Pericardium fibroblast (primary cell): Measurements from ENCODE around the gene ATP6V0D1. TPM values are rescaled to one million over a fixed set of nuclear protein-coding genes. Genes with fewer than 3 reads are reported as not detected.

Experiments
- total RNA-seq: library from RNA; depleted of rRNA; stranded (reverse); fragments of >200 nt; gene quantifications from 2 replicates; pipeline ENCODE4 v1.2.3, GENCODE V29; 2015

Gene ATP6V0D1
- 70.6 and 134 TPM in 2 replicates for total RNA-seq

DNA sequence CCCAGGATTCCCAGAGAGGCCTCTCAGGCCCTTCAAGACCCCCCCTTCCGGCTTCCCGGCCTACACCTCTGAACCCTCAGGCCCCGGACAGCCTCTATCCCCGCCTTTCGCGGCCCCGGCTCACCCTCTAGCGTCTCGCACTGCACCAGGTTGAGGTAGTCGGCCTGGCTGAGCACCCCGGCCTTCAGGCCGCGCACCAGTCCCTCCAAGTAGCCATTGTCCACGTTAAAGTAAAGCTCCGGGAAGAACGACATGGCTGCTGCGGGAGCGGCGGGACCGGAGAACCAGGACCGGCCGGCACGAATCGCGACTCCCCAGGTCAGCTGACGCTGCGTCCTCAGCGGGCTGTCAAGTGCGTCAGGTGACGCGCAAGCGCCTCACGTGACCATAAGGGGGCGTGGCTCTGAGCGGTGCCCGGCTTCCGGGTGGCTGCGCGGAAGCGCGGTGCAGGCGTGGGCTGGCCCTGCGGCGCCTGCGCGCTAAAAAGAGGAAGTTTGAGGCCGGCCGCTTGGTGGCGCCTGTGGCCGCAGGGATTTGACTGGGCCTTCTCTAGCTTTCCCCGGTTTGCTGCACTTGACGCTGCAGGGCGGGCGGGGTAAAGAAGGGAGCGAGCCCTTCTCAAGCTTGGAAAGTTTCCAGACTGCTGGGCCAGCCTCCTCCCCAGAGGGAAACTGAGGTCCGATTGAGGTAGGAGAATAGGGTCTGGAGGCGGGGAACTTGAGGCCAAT is at the start of gene ATP6V0D1:
Gene ATP6V0D1, minus strand, starts transcription at position 325 of the 728 bp plus-strand sequence. Its CDS starts 71 bp downstream, at position 254.

GRCh38 chr16:67528222-67528869 is 47.4 kb upstream of the ATP6V0D1 start, which contains the start of gene RIPOR1:
TSS of gene RIPOR1 (plus strand) at chr16:67528829. CDS start at chr16:67538447, 9,618 bp downstream.

GRCh38 chr16:67483150-67483549 is 2.2 kb upstream of the ATP6V0D1 start, which contains the start of gene AGRP:
TSS of gene AGRP (minus strand) at chr16:67483547. CDS start at chr16:67483398, 149 bp downstream.

DNA sequence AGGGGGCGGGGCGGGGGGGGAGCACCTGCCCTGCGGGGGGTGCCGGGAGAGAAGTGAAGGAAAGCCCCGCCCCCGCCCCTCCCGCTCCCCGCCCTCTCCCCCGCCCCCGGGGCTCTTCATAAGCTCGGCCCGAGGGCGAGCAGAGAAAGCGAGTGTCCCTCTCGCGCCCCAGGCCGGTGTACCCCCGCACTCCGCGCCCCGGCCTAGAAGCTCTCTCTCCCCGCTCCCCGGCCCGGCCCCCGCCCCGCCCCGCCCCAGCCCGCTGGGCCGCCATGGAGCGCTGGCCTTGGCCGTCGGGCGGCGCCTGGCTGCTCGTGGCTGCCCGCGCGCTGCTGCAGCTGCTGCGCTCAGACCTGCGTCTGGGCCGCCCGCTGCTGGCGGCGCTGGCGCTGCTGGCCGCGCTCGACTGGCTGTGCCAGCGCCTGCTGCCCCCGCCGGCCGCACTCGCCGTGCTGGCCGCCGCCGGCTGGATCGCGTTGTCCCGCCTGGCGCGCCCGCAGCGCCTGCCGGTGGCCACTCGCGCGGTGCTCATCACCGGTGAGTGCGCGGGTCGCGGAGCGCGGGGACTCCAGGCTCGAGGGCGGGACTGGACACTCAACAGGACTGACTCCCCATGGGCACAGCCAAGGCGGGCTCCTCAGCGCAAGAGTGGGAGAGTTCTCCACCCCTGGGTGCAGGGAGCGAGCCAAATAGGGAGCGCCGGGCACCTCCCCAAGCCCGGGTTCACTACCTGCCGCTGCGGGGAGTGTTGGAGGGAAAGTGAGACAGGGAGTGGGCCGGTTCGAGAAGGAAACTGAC is 49.8 kb downstream of the ATP6V0D1 start, which contains the start of gene HSD11B2:
Gene HSD11B2, plus strand, starts transcription at position 145 of the 798 bp plus-strand sequence. Its CDS starts 128 bp downstream, at position 273.

GRCh38 chr16:67415872-67416793 is 64.8 kb downstream of the ATP6V0D1 start, which contains the start of gene ZDHHC1:
TSS of gene ZDHHC1 (minus strand) at chr16:67416477. CDS start at chr16:67407775, 8,702 bp downstream.

GRCh38 chr16:67393111-67393787 is 87.7 kb downstream of the ATP6V0D1 start, which contains the start of gene TPPP3:
TSS of gene TPPP3 (minus strand) at chr16:67393498. CDS start at chr16:67391111, 2,387 bp downstream.

Other genes starting within 250 kb of the ATP6V0D1 start
- 26.6 and 26.9 TPM in 2 replicates for gene FHOD1, start 233.7 kb downstream of the ATP6V0D1 start, total RNA-seq
- 0.58 and 0.60 TPM in 2 replicates for gene SLC9A5, start 232.2 kb downstream of the ATP6V0D1 start, total RNA-seq
- 6.6 and 8.6 TPM in 2 replicates for gene PLEKHG4, start 201.6 kb downstream of the ATP6V0D1 start, total RNA-seq
- gene KCTD19, start 154.4 kb downstream of the ATP6V0D1 start, total RNA-seq, result 0.12 TPM in 1 of 2 replicates, not detected in the other
- gene LRRC36, start 154.3 kb downstream of the ATP6V0D1 start, total RNA-seq, result not detected in 2 replicates
- gene TPPP3, start 87.7 kb downstream of the ATP6V0D1 start, total RNA-seq, result not detected in 2 replicates
- gene ZDHHC1, start 64.7 kb downstream of the ATP6V0D1 start, total RNA-seq, result 10.6 and 12.8 TPM in 2 replicates
- gene HSD11B2, start 50.0 kb downstream of the ATP6V0D1 start, total RNA-seq, result 0.34 TPM in 1 of 2 replicates, not detected in the other
- not detected in 2 replicates for gene AGRP, start 2.4 kb upstream of the ATP6V0D1 start, total RNA-seq
- gene RIPOR1, start 47.7 kb upstream of the ATP6V0D1 start, total RNA-seq, result 27.3 and 42.6 TPM in 2 replicates
- gene CTCF, start 81.4 kb upstream of the ATP6V0D1 start, total RNA-seq, result 13.1 and 17.8 TPM in 2 replicates
- gene CARMIL2, start 164.0 kb upstream of the ATP6V0D1 start, total RNA-seq, result 9.8 TPM in 1 of 2 replicates, not detected in the other
- gene ACD, start 179.1 kb upstream of the ATP6V0D1 start, total RNA-seq, result 17.4 and 24.3 TPM in 2 replicates
- gene PARD6A, start 179.8 kb upstream of the ATP6V0D1 start, total RNA-seq, result 1.5 TPM in 1 of 2 replicates, not detected in the other
- gene ENKD1, start 185.6 kb upstream of the ATP6V0D1 start, total RNA-seq, result 15.5 and 16.0 TPM in 2 replicates
- gene C16orf86, start 185.7 kb upstream of the ATP6V0D1 start, total RNA-seq, result 2.0 and 10.3 TPM in 2 replicates
- gene GFOD2, start 238.2 kb upstream of the ATP6V0D1 start, total RNA-seq, result 6.5 and 8.5 TPM in 2 replicates